PC-9 (cell line): ENCODE results near the gene SH3BP5L.

ENCODE experiments used
- EZH2 ChIP-seq: fragments of 200-600 bp; sonication (generic); IDR thresholded peaks from 2 replicates; pipeline ENCODE4 v1.8.0; 2017; ENCODE audit warnings: antibody characterized with exemption, low read depth
- TF ChIP-seq, protein P1 (sequence below): fragments of 200-600 bp; sonication (generic); conservative IDR thresholded peaks from 2 replicates; pipeline ENCODE4 v1.6.1; 2017; ENCODE audit warnings: mixed run types, antibody characterized with exemption, mild to moderate bottlenecking, moderate library complexity

DNA sequence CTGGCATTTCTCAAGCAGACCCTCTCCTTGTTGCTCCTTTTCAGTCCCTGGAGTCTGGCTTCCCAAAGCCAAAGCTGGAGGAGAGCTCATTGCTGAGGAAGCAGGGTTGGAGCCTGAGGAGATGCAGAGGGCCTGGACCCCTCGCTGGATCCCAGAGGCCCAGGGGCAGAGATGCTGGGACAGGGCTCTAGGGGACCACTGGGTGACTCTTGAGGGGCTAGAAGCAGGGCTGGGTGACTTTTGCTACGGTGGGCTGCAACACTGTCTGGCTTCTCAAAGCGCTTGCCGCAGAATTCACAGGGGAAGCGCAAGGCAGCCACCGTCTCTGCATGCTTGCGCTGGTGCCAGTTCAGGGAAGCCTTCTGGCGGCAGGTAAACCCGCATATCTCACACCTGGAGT, 24.4 kb upstream of the SH3BP5L start:
- no peak for TF ChIP-seq EZH2
- TF ChIP-seq, protein P1, sequence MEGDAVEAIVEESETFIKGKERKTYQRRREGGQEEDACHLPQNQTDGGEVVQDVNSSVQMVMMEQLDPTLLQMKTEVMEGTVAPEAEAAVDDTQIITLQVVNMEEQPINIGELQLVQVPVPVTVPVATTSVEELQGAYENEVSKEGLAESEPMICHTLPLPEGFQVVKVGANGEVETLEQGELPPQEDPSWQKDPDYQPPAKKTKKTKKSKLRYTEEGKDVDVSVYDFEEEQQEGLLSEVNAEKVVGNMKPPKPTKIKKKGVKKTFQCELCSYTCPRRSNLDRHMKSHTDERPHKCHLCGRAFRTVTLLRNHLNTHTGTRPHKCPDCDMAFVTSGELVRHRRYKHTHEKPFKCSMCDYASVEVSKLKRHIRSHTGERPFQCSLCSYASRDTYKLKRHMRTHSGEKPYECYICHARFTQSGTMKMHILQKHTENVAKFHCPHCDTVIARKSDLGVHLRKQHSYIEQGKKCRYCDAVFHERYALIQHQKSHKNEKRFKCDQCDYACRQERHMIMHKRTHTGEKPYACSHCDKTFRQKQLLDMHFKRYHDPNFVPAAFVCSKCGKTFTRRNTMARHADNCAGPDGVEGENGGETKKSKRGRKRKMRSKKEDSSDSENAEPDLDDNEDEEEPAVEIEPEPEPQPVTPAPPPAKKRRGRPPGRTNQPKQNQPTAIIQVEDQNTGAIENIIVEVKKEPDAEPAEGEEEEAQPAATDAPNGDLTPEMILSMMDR, result no peak
